ENCODE data around the gene HPSE2. TPM values are rescaled to one million over a fixed set of nuclear protein-coding genes. Genes with fewer than 3 reads are reported as not detected.
A peak's percentile ranks its signal among the peaks of the same experiment; 100 is the strongest.

The HPSE2 gene
- total and polyA plus RNA-seq, 2 of the 13 experiments (the other 11 are each of a cell fraction or from before 2014, with no cell fraction given): 0.01 TPM; not detected in 1

DNA sequence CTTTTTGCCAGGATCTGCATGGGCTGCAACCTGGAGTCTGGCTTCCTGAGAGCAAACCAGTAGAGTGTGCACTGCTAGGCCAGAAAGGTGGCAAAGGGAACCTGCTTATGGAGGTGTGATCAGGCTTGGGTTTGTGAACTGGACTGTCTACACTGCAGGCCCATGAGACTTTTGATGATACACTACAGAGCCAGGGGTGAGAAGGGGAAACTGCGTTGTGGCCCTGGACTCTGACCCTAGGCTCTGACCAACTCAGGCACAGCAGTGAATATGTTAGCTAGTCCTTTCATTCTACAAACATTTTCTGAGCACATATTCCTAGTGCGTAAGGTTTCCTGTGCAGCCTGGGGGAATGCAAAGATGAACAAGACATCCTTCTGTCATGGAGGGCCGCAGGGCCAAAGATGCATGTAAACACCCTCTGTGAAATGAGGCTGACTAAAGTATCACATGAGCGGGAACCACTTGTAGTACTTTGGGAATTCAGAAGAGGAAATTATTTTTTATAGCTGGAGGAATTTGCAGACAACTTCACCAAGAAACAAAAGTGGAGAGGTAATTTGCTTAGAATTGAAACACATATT is 725.1 kb downstream of the HPSE2 start (continued):
- TF ChIP-seq, protein P1, sequence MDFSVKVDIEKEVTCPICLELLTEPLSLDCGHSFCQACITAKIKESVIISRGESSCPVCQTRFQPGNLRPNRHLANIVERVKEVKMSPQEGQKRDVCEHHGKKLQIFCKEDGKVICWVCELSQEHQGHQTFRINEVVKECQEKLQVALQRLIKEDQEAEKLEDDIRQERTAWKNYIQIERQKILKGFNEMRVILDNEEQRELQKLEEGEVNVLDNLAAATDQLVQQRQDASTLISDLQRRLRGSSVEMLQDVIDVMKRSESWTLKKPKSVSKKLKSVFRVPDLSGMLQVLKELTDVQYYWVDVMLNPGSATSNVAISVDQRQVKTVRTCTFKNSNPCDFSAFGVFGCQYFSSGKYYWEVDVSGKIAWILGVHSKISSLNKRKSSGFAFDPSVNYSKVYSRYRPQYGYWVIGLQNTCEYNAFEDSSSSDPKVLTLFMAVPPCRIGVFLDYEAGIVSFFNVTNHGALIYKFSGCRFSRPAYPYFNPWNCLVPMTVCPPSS (IDR thresholded peaks at IDR 0.05): no peak
- TF ChIP-seq ZBTB21 (CRISPR knock-in tag; IDR thresholded peaks at IDR 0.05) (no peak), ZFP36L1 (CRISPR knock-in tag; IDR thresholded peaks at IDR 0.05) (no peak), DNMT1 (CRISPR knock-in tag; IDR thresholded peaks at IDR 0.05) (no peak), SIN3A (IDR thresholded peaks at IDR 0.05; ENCODE audit: borderline replicate concordance, low read depth, low read length) (no peak), TCF12 (IDR thresholded peaks at IDR 0.05) (no peak), TCF12 (CRISPR knock-in tag; IDR thresholded peaks at IDR 0.05) (no peak), ZSCAN20 (CRISPR knock-in tag; IDR thresholded peaks at IDR 0.05; ENCODE audit: borderline replicate concordance) (peak; percentile 99), ZNF557 (CRISPR knock-in tag; IDR thresholded peaks at IDR 0.05) (no peak), SP140L (CRISPR knock-in tag; IDR thresholded peaks at IDR 0.05; ENCODE audit: borderline replicate concordance) (no peak), MZF1 (CRISPR knock-in tag; IDR thresholded peaks at IDR 0.05; ENCODE audit: borderline replicate concordance) (no peak)
- TF ChIP-seq, protein P2, sequence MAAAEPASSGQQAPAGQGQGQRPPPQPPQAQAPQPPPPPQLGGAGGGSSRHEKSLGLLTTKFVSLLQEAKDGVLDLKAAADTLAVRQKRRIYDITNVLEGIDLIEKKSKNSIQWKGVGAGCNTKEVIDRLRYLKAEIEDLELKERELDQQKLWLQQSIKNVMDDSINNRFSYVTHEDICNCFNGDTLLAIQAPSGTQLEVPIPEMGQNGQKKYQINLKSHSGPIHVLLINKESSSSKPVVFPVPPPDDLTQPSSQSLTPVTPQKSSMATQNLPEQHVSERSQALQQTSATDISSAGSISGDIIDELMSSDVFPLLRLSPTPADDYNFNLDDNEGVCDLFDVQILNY (CRISPR knock-in tag; conservative IDR thresholded peaks at IDR 0.05): no peak
- TF ChIP-seq, protein P3, sequence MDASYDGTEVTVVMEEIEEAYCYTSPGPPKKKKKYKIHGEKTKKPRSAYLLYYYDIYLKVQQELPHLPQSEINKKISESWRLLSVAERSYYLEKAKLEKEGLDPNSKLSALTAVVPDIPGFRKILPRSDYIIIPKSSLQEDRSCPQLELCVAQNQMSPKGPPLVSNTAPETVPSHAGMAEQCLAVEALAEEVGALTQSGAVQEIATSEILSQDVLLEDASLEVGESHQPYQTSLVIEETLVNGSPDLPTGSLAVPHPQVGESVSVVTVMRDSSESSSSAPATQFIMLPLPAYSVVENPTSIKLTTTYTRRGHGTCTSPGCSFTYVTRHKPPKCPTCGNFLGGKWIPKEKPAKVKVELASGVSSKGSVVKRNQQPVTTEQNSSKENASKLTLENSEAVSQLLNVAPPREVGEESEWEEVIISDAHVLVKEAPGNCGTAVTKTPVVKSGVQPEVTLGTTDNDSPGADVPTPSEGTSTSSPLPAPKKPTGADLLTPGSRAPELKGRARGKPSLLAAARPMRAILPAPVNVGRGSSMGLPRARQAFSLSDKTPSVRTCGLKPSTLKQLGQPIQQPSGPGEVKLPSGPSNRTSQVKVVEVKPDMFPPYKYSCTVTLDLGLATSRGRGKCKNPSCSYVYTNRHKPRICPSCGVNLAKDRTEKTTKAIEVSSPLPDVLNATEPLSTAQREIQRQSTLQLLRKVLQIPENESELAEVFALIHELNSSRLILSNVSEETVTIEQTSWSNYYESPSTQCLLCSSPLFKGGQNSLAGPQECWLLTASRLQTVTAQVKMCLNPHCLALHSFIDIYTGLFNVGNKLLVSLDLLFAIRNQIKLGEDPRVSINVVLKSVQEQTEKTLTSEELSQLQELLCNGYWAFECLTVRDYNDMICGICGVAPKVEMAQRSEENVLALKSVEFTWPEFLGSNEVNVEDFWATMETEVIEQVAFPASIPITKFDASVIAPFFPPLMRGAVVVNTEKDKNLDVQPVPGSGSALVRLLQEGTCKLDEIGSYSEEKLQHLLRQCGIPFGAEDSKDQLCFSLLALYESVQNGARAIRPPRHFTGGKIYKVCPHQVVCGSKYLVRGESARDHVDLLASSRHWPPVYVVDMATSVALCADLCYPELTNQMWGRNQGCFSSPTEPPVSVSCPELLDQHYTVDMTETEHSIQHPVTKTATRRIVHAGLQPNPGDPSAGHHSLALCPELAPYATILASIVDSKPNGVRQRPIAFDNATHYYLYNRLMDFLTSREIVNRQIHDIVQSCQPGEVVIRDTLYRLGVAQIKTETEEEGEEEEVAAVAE (CRISPR knock-in tag; IDR thresholded peaks at IDR 0.05; ENCODE audit: borderline replicate concordance): no peak
